Ascending aorta (tissue), 2 donors: ENCODE measurements around the gene RASSF9. TPM values are rescaled to one million over a fixed set of nuclear protein-coding genes. Genes with fewer than 3 reads are reported as not detected.

Experiments used
- DNase-seq, 2 donors: peaks; one replicate each; pipeline ENCODE4 v3.0.0-alpha.2; 2019; ENCODE audit warnings: low spot score in 2 of 2
- H3K27ac ChIP-seq, 2 donors: fragments of 200-600 bp; sonication (generic); one replicate each; pipeline ENCODE4 v1.5.1; 2016 to 2017; ENCODE audit warnings: mild to moderate bottlenecking in 1 of 2
- H3K27me3 ChIP-seq: fragments of 200-600 bp; sonication (generic); one replicate; pipeline ENCODE4 v1.5.1; 2017
- H3K36me3 ChIP-seq, 2 donors: fragments of 200-600 bp; sonication (generic); one replicate each; pipeline ENCODE4 v1.5.1; 2016
- H3K4me1 ChIP-seq, 2 donors: fragments of 200-600 bp; sonication (generic); one replicate each; pipeline ENCODE4 v1.5.1; 2016 to 2017; ENCODE audit warnings: mild to moderate bottlenecking in 1 of 2
- H3K4me3 ChIP-seq, 2 donors: fragments of 200-600 bp; sonication (generic); one replicate each; pipeline ENCODE4 v1.5.1; 2016 to 2017; ENCODE audit warnings: mild to moderate bottlenecking in 1 of 2
- H3K9me3 ChIP-seq, 2 donors: fragments of 200-600 bp; sonication (generic); one replicate each; pipeline ENCODE4 v1.5.1; 2016
- CTCF ChIP-seq, 3 experiments: fragments of 200-600 bp in 2 of 3; fragments of 450-650 bp in 1 of 3; sonication (generic) in 2 of 3; IDR thresholded peaks; one replicate each; pipeline ENCODE4 v1.5.1; 2016 to 2019; ENCODE audit warnings: antibody characterized with exemption in 3 of 3, mild to moderate bottlenecking in 1 of 3, moderate library complexity in 1 of 3
- intact Hi-C: fragments of 100-400 bp; cut with DNase I; formaldehyde crosslinking; loops from one replicate; pipeline ENCODE4 v1.15.1; 2023
- total RNA-seq: library from RNA; depleted of rRNA; stranded (reverse); fragments of >200 nt; gene quantifications from one replicate; pipeline ENCODE4 v1.1.0, GENCODE V29; 2016

RASSF9 gene
- total RNA-seq, 1 donor from 2014 or later, result 1.9 TPM

- TF ChIP-seq CTCF (IDR thresholded peaks at IDR 0.05), result no peak
- Histone ChIP-seq H3K27ac (no peak overlapping the region), H3K9me3 (no peaks in the 10 kb centered on the region), H3K4me1 (no peaks in the 10 kb centered on the region), H3K36me3 (no peaks in the 10 kb centered on the region), H3K27me3 (no peaks in the 10 kb centered on the region), H3K4me3 (no peak overlapping the region)
- intact Hi-C loops, result no loop called here
- DNase-seq, result no peak
Measured at GRCh38 chr12:85794531-85794930, 41.7 kb downstream of the RASSF9 start.

- no peak for TF ChIP-seq CTCF (IDR thresholded peaks at IDR 0.05)
- Histone ChIP-seq H3K9me3 (no peaks in the 10 kb centered on the region), H3K4me1 (no peaks in the 10 kb centered on the region), H3K27ac (no peak overlapping the region), H3K4me3 (no peak overlapping the region), H3K27me3 (no peaks in the 10 kb centered on the region), H3K36me3 (no peaks in the 10 kb centered on the region)
- DNase-seq, result no peak
- intact Hi-C loops, result no loop called here
Measured at GRCh38 chr12:85784096-85784720, 52.0 kb downstream of the RASSF9 start.

- Histone ChIP-seq H3K27me3 (no peaks in the 10 kb centered on the region), H3K36me3 (no peaks in the 10 kb centered on the region), H3K27ac (no peak overlapping the region), H3K9me3 (no peaks in the 10 kb centered on the region), H3K4me1 (no peaks in the 10 kb centered on the region), H3K4me3 (no peak overlapping the region)
- no peak for DNase-seq
- no peak for TF ChIP-seq CTCF (IDR thresholded peaks at IDR 0.05)
- intact Hi-C loops, result no loop called here
Measured at GRCh38 chr12:85782711-85783110, 53.5 kb downstream of the RASSF9 start.

GRCh38 chr12:85781766-85782165 is 54.4 kb downstream of the RASSF9 start:
- no peaks in the 10 kb centered on the region for H3K9me3 ChIP-seq
- intact Hi-C loops, result no loop called here
- H3K4me3 ChIP-seq, result no peak overlapping the region
- no peak for DNase-seq
- no peak for TF ChIP-seq CTCF (IDR thresholded peaks at IDR 0.05)
- H3K27me3 ChIP-seq, result no peaks in the 10 kb centered on the region
- no peaks in the 10 kb centered on the region for H3K36me3 ChIP-seq
- no peak overlapping the region for H3K27ac ChIP-seq
- H3K4me1 ChIP-seq, result no peaks in the 10 kb centered on the region

GRCh38 chr12:85779768-85780167 is 56.4 kb downstream of the RASSF9 start:
- no peaks in the 10 kb centered on the region for H3K4me1 ChIP-seq
- H3K27me3 ChIP-seq, result no peaks in the 10 kb centered on the region
- no peak overlapping the region for H3K27ac ChIP-seq
- H3K9me3 ChIP-seq, result no peaks in the 10 kb centered on the region
- no peak for DNase-seq
- H3K4me3 ChIP-seq, result no peak overlapping the region
- no peaks in the 10 kb centered on the region for H3K36me3 ChIP-seq
- intact Hi-C loops, result no loop called here
- TF ChIP-seq CTCF (IDR thresholded peaks at IDR 0.05), result no peak

- no peaks in the 10 kb centered on the region for H3K9me3 ChIP-seq
- TF ChIP-seq CTCF (IDR thresholded peaks at IDR 0.05), result no peak
- H3K36me3 ChIP-seq, result no peaks in the 10 kb centered on the region
- H3K27me3 ChIP-seq, result no peaks in the 10 kb centered on the region
- no peaks in the 10 kb centered on the region for H3K4me1 ChIP-seq
- DNase-seq, result no peak
- H3K4me3 ChIP-seq, result no peak overlapping the region
- no peak overlapping the region for H3K27ac ChIP-seq
- intact Hi-C loops, result no loop called here
Measured at GRCh38 chr12:85775091-85775490, 61.1 kb downstream of the RASSF9 start.
